IPS-20b (cell line): ENCODE measurements around the gene MRPS34.

ENCODE experiments used
- H3K27ac ChIP-seq: one replicate; pipeline ENCODE4 v1.5.1; 2013; ENCODE audit warnings: low read length
- H3K27me3 ChIP-seq: 2 replicates; pipeline ENCODE4 v1.6.1; 2013; ENCODE audit warnings: mild to moderate bottlenecking, low read length, inconsistent platforms; ENCODE audit not compliant: insufficient read depth
- H3K36me3 ChIP-seq: 2 replicates; pipeline ENCODE4 v1.6.1; 2013; ENCODE audit warnings: low read depth, mild to moderate bottlenecking, inconsistent platforms, low read length, moderate library complexity; ENCODE audit not compliant: insufficient read depth
- H3K4me1 ChIP-seq: 2 replicates; pipeline ENCODE4 v1.6.1; 2013; ENCODE audit warnings: mild to moderate bottlenecking, control low read depth, inconsistent platforms, low read length, moderate library complexity; ENCODE audit not compliant: insufficient read depth
- H3K4me3 ChIP-seq: 2 replicates; pipeline ENCODE4 v1.5.1; 2013; ENCODE audit warnings: mild to moderate bottlenecking, low read length, inconsistent platforms
- H3K9ac ChIP-seq: 2 replicates; pipeline ENCODE4 v1.6.1; 2013; ENCODE audit warnings: low read depth, mild to moderate bottlenecking, inconsistent platforms, low read length, moderate library complexity
- H3K9me3 ChIP-seq: 2 replicates; pipeline ENCODE4 v1.6.1; 2013; ENCODE audit warnings: mild to moderate bottlenecking, low read depth, low read length, inconsistent platforms; ENCODE audit not compliant: insufficient read depth

The MRPS34 gene

DNA sequence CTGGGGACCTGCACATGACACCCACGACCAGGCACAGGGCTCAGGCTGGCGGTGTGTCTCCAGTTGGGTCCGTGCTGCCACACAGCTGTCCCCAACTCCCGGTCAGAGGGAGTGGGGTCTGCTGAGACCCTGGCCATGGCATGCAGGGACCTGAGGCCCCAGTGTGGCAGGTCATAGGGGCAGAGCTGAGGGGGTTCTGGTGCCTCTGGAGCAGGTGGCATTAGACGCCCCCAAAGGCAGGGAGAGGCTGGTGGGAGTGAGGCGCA is 14.1 kb upstream of the MRPS34 start:
- peaks cover 7% of the 10 kb centered on the region; the same call in 1 of the 2 replicates for H3K36me3 ChIP-seq
- H3K4me3 ChIP-seq: no peak overlapping the region
- no peak overlapping the region for H3K9ac ChIP-seq
- no peaks in the 10 kb centered on the region for H3K27me3 ChIP-seq
- no peak overlapping the region for H3K27ac ChIP-seq
- no peaks in the 10 kb centered on the region for H3K9me3 ChIP-seq
- H3K4me1 ChIP-seq: peaks cover 4% of the 10 kb centered on the region; the same call in 1 of the 2 replicates

DNA sequence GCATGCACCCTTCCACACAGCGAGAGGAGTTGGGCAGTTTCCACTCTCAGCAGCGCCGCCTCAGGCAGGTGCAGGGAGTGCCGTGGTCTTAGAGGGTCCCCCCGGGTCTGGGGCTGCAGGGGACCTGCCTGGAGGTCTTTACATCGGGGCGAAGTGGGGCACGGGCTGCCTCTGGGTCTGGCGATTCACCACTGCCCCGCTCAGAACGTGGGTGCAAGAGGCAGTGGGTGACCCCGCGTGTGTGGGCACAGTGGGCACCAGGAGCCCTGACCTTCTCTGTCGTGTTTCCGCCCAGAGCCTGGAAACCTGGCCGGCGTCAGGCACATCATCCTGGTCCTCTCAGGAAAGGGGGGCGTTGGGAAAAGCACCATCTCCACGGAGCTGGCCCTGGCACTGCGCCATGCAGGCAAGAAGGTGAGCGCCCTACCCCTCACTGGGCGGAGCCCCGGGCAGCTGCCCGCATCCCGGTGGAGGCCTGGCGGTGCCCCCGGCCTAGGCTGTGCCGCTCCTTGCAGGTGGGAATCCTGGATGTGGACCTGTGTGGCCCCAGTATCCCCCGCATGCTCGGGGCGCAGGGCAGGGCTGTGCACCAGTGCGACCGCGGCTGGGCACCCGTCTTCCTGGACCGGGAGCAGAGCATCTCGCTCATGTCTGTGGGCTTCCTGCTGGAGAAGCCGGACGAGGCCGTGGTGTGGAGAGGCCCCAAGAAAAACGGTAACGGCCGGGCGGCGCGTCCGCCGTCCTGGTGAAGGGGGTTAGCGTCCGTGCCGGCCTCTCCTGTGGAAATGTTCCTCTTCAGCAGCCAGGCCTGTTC is 13.5 kb upstream of the MRPS34 start:
- Histone ChIP-seq H3K27me3 (no peaks in the 10 kb centered on the region), H3K4me3 (no peak overlapping the region), H3K27ac (no peak overlapping the region), H3K4me1 (peaks cover 4% of the 10 kb centered on the region; the same call in 1 of the 2 replicates), H3K36me3 (peaks cover 7% of the 10 kb centered on the region; the same call in 1 of the 2 replicates), H3K9ac (no peak overlapping the region), H3K9me3 (no peaks in the 10 kb centered on the region)

GRCh38 chr16:1785846-1786170 is 12.9 kb upstream of the MRPS34 start:
- no peak overlapping the region for H3K9ac ChIP-seq
- H3K4me3 ChIP-seq: no peak overlapping the region
- no peaks in the 10 kb centered on the region for H3K27me3 ChIP-seq
- H3K4me1 ChIP-seq: peaks cover 4% of the 10 kb centered on the region
- H3K27ac ChIP-seq: no peak overlapping the region
- H3K36me3 ChIP-seq: peaks cover 7% of the 10 kb centered on the region; the same call in 1 of the 2 replicates
- no peaks in the 10 kb centered on the region for H3K9me3 ChIP-seq

GRCh38 chr16:1784977-1785845 is 12.3 kb upstream of the MRPS34 start:
- Histone ChIP-seq H3K9me3 (no peaks in the 10 kb centered on the region), H3K27me3 (no peaks in the 10 kb centered on the region), H3K4me3 (no peak overlapping the region), H3K4me1 (peaks cover 4% of the 10 kb centered on the region), H3K9ac (no peak overlapping the region), H3K36me3 (peaks cover 7% of the 10 kb centered on the region; the same call in 1 of the 2 replicates), H3K27ac (no peak overlapping the region)

DNA sequence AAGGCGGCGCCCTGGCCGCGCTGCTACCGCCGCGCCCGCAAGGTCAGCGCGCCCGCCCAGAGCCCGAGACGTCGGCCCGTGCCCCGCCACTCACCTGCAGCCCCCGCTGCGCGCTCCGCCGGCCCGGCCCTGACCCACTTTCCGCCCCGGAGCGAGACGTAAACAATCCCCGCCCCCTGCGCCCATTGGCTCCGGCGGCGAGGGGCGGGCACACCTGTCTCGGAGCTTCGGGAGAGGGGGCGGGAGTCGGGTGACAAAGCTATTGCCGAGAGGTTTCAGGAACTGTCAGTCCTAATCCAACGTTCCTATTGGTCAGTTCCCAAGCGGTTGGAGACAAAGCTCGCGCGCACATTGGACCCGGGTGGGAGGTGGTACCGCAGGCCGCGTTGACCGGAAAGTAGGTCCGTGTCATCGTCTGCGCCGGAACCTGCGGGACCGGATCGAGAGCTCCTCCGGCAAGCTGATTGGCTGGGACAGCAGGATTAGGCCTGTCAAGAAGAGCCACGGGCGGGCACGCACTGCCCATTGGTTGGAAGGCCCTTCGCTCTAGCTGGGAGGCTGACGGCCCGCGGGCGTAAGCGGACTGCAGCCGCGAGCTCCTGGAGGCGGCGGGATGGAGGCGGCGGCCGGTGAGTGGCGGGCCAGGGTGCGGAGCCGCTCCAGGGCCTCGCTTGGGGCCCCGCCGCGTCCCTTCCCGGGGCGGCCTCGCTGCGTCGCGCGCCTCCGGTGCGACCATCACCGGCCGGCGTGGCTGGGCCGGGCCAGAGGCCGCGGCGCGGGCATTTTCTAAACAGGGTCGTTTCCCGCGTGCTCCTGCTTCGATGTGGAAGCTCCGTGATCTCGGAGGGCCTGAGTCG is 9.7 kb upstream of the MRPS34 start, which contains the start of the genes NUBP2 and SPSB3:
Gene NUBP2 (plus strand): TSS at position 553 of the 857 bp plus-strand sequence. CDS start 61 bp downstream, at position 614.
Gene SPSB3 (minus strand): TSS at position 164 of the 857 bp plus-strand sequence. CDS start 1,088 bp downstream, outside the sequence.
- peak within 1 kb of the TSS; percentile 90 for H3K9ac ChIP-seq
- H3K9me3 ChIP-seq: no peaks in the 10 kb centered on the region
- peaks cover 8% of the 10 kb centered on the region; the same call in 1 of the 2 replicates for H3K36me3 ChIP-seq
- no peaks in the 10 kb centered on the region for H3K27me3 ChIP-seq
- H3K4me1 ChIP-seq: peaks cover 4% of the 10 kb centered on the region
- H3K4me3 ChIP-seq: peak within 1 kb of the TSS; percentile 96
- no peak within 1 kb of the TSS for H3K27ac ChIP-seq

DNA sequence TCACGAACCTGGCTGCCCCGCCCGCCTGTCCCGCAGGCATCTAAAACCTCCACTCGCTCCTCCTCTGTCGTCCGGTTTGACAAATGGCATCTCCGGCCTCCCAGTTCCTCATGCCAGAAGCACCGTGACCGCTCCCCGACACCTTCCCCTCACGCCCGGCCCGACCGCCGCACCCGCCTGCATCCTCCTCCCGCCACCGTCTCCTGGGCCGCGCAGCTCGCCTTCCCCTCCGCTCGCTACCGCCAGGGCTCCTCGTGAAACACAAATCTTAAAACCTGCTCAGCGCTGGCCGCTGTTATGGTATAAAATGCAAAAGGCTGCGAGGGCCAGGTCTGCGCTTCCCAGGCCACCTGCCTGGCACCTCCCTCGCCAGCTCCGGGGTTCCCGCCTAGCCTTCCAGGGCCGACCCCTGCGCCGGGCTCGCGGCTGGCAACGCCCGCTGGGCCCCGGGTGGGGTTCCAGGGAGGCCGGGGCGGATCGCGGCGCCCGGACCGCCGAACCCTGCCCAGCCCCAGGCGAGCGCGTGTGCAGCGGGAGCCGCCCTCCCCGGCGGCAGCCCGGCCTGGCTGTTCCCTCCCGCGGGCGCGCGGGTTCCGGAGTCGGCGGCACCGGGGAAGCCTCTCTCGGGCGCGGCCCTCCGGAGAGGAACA is 8.9 kb upstream of the MRPS34 start:
- Histone ChIP-seq H3K27me3 (no peaks in the 10 kb centered on the region), H3K4me1 (peaks cover 4% of the 10 kb centered on the region), H3K36me3 (peaks cover 14% of the 10 kb centered on the region; the same call in 1 of the 2 replicates), H3K27ac (no peak overlapping the region), H3K4me3 (peak overlapping the region; percentile 96), H3K9me3 (no peaks in the 10 kb centered on the region), H3K9ac (peak overlapping the region; percentile 73)

GRCh38 chr16:1781254-1781653 is 8.3 kb upstream of the MRPS34 start:
- no peak overlapping the region for H3K27ac ChIP-seq
- H3K36me3 ChIP-seq: peaks cover 18% of the 10 kb centered on the region; the same call in 1 of the 2 replicates
- H3K9ac ChIP-seq: peak overlapping the region; percentile 73
- peak overlapping the region; percentile 96 for H3K4me3 ChIP-seq
- peaks cover 4% of the 10 kb centered on the region for H3K4me1 ChIP-seq
- H3K9me3 ChIP-seq: no peaks in the 10 kb centered on the region
- no peaks in the 10 kb centered on the region for H3K27me3 ChIP-seq

GRCh38 chr16:1780677-1781072 is 7.7 kb upstream of the MRPS34 start:
- H3K9me3 ChIP-seq: no peaks in the 10 kb centered on the region
- H3K27me3 ChIP-seq: no peaks in the 10 kb centered on the region
- no peak overlapping the region for H3K4me3 ChIP-seq
- no peak overlapping the region for H3K9ac ChIP-seq
- H3K4me1 ChIP-seq: peaks cover 4% of the 10 kb centered on the region
- H3K36me3 ChIP-seq: peaks cover 18% of the 10 kb centered on the region; the same call in 1 of the 2 replicates
- no peak overlapping the region for H3K27ac ChIP-seq

- no peaks in the 10 kb centered on the region for H3K27me3 ChIP-seq
- peaks cover 4% of the 10 kb centered on the region for H3K4me1 ChIP-seq
- H3K4me3 ChIP-seq: no peak overlapping the region
- H3K9me3 ChIP-seq: no peaks in the 10 kb centered on the region
- H3K36me3 ChIP-seq: peaks cover 25% of the 10 kb centered on the region; the same call in 1 of the 2 replicates
- no peak overlapping the region for H3K9ac ChIP-seq
- H3K27ac ChIP-seq: no peak overlapping the region
Observed at GRCh38 chr16:1779741-1780676, 7.1 kb upstream of the MRPS34 start.

DNA sequence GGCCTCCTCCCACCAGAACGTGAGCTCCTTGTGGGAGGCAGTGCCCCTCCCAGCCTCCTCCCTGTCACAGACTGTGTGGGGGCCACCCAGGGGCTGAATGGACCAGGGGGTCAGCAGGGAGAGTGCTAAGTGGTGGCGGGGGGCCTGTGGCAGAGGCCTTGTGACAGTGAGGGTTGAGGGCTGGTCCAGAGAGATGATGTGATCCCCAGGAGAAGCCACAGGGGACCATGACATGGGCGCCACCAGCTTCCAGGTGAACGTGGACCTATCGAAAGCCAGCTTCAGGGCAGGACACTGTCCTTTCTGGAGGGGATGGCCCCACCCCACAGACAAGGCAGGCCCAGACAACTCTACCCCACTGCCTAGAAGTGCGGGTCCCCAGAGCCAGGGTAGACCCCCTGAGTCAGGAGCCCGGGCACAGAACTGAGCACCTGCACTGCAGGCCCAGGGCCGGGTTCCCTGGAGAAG is 6.3 kb upstream of the MRPS34 start:
- no peak overlapping the region for H3K9ac ChIP-seq
- peaks cover 4% of the 10 kb centered on the region for H3K4me1 ChIP-seq
- H3K27ac ChIP-seq: no peak overlapping the region
- peaks cover 29% of the 10 kb centered on the region; the same call in 1 of the 2 replicates for H3K36me3 ChIP-seq
- no peaks in the 10 kb centered on the region for H3K27me3 ChIP-seq
- no peaks in the 10 kb centered on the region for H3K9me3 ChIP-seq
- no peak overlapping the region for H3K4me3 ChIP-seq
